HUES64 (cell line): ENCODE measurements around the gene INHBE.

Experiments
- H3K27ac ChIP-seq: 2 replicates; pipeline ENCODE4 v1.7.0; 2013; ENCODE audit warnings: low read depth, low read length, inconsistent platforms
- H3K27me3 ChIP-seq: 2 replicates; pipeline ENCODE4 v1.6.1; 2013; ENCODE audit warnings: mild to moderate bottlenecking, low read length; ENCODE audit not compliant: insufficient read depth
- H3K36me3 ChIP-seq: 2 replicates; pipeline ENCODE4 v1.6.1; 2013; ENCODE audit warnings: mild to moderate bottlenecking, low read length; ENCODE audit not compliant: insufficient read depth
- H3K4me1 ChIP-seq: 2 replicates; pipeline ENCODE4 v1.6.1; 2013; ENCODE audit warnings: mild to moderate bottlenecking, low read length, moderate library complexity; ENCODE audit not compliant: insufficient read depth
- H3K4me3 ChIP-seq: 2 replicates; pipeline ENCODE4 v1.5.1; 2013; ENCODE audit warnings: mild to moderate bottlenecking, low read length, moderate library complexity
- H3K9ac ChIP-seq: 2 replicates; pipeline ENCODE4 v1.6.1; 2013; ENCODE audit warnings: mild to moderate bottlenecking, low read depth, low read length
- H3K9me3 ChIP-seq: 2 replicates; pipeline ENCODE4 v1.6.1; 2013; ENCODE audit warnings: low read depth, low read length; ENCODE audit not compliant: insufficient read depth
- WGBS: fragments of 150-250, 120-280 bp; methylation state at CpG from one replicate; pipeline ENCODE4 v1.1.7; 2013; ENCODE audit warnings: missing lambda C conversion rate; 5-methylcytosine and 5-hydroxymethylcytosine counted together

INHBE gene

GRCh38 chr12:57455374-57456144, 452 bp downstream of the INHBE start:
- 70% methylated on average over 9 of the region's 10 CpGs for WGBS
- no peaks in the 10 kb centered on the region for H3K27me3 ChIP-seq
- peaks cover 27% of the 10 kb centered on the region for H3K4me1 ChIP-seq
- peak overlapping the region; percentile 48; the same call in 1 of the 2 replicates for H3K27ac ChIP-seq
- peak overlapping the region; percentile 47 for H3K4me3 ChIP-seq
- H3K9ac ChIP-seq, result 0 out of 2 replicates have a peak overlapping the region, but pooled peaks have one; percentile 6
- H3K9me3 ChIP-seq, result no peaks in the 10 kb centered on the region
- H3K36me3 ChIP-seq, result no peaks in the 10 kb centered on the region

DNA sequence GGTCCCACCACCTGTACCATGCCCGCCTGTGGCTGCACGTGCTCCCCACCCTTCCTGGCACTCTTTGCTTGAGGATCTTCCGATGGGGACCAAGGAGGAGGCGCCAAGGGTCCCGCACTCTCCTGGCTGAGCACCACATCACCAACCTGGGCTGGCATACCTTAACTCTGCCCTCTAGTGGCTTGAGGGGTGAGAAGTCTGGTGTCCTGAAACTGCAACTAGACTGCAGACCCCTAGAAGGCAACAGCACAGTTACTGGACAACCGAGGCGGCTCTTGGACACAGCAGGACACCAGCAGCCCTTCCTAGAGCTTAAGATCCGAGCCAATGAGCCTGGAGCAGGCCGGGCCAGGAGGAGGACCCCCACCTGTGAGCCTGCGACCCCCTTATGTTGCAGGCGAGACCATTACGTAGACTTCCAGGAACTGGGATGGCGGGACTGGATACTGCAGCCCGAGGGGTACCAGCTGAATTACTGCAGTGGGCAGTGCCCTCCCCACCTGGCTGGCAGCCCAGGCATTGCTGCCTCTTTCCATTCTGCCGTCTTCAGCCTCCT, 1.1 kb downstream of the INHBE start:
- H3K4me1 ChIP-seq, result peaks cover 27% of the 10 kb centered on the region
- peak overlapping the region; percentile 47 for H3K4me3 ChIP-seq
- H3K9me3 ChIP-seq, result no peaks in the 10 kb centered on the region
- H3K27ac ChIP-seq, result no peak overlapping the region
- WGBS, result 56% methylated on average over 15 of the region's 15 CpGs
- H3K9ac ChIP-seq, result 0 out of 2 replicates have a peak overlapping the region, but pooled peaks have one; percentile 6
- no peaks in the 10 kb centered on the region for H3K36me3 ChIP-seq
- H3K27me3 ChIP-seq, result no peaks in the 10 kb centered on the region

- Histone ChIP-seq H3K9ac (no peak overlapping the region), H3K27ac (no peak overlapping the region), H3K4me1 (peaks cover 27% of the 10 kb centered on the region), H3K36me3 (no peaks in the 10 kb centered on the region), H3K27me3 (no peaks in the 10 kb centered on the region), H3K9me3 (no peaks in the 10 kb centered on the region), H3K4me3 (peak overlapping the region; percentile 17; the same call in 1 of the 2 replicates)
- WGBS, result 94% methylated on average over 6 of the region's 6 CpGs
Observed at GRCh38 chr12:57456737-57457490, 1.8 kb downstream of the INHBE start.

GRCh38 chr12:57458665-57459054, 3.6 kb downstream of the INHBE start:
- 29% methylated on average over 3 of the region's 3 CpGs for WGBS
- Histone ChIP-seq H3K4me3 (peak overlapping the region; percentile 64), H3K27me3 (no peaks in the 10 kb centered on the region), H3K36me3 (no peaks in the 10 kb centered on the region), H3K9ac (0 out of 2 replicates have a peak overlapping the region, but pooled peaks have one; percentile 18), H3K27ac (peak overlapping the region; percentile 85), H3K9me3 (no peaks in the 10 kb centered on the region), H3K4me1 (peaks cover 20% of the 10 kb centered on the region)

GRCh38 chr12:57459055-57459749, 4.1 kb downstream of the INHBE start:
- under 1% methylated on average over 24 of the region's 24 CpGs for WGBS
- H3K9me3 ChIP-seq, result no peaks in the 10 kb centered on the region
- H3K36me3 ChIP-seq, result no peaks in the 10 kb centered on the region
- peak overlapping the region; percentile 85; the same call in 1 of the 2 replicates for H3K27ac ChIP-seq
- peaks cover 20% of the 10 kb centered on the region for H3K4me1 ChIP-seq
- H3K27me3 ChIP-seq, result no peaks in the 10 kb centered on the region
- H3K9ac ChIP-seq, result peak overlapping the region; percentile 55
- peak overlapping the region; percentile 64 for H3K4me3 ChIP-seq

GRCh38 chr12:57459750-57460467, 4.8 kb downstream of the INHBE start, which contains the start of gene GLI1:
Gene GLI1 (plus strand): TSS chr12:57459785. CDS start chr12:57463692, 3,907 bp downstream.
- peak within 1 kb of the TSS; percentile 67 for H3K4me3 ChIP-seq
- H3K27me3 ChIP-seq, result no peaks in the 10 kb centered on the region
- H3K36me3 ChIP-seq, result no peaks in the 10 kb centered on the region
- H3K9ac ChIP-seq, result peak within 1 kb of the TSS; percentile 55
- peak within 1 kb of the TSS; percentile 90 for H3K27ac ChIP-seq
- H3K4me1 ChIP-seq, result peaks cover 14% of the 10 kb centered on the region
- WGBS, result 0% methylated on average over 23 of the region's 36 CpGs
- H3K9me3 ChIP-seq, result no peaks in the 10 kb centered on the region

- Histone ChIP-seq H3K9me3 (no peaks in the 10 kb centered on the region), H3K9ac (peak overlapping the region; percentile 12; the same call in 1 of the 2 replicates), H3K36me3 (no peaks in the 10 kb centered on the region), H3K27ac (peak overlapping the region; percentile 90; the same call in 1 of the 2 replicates), H3K27me3 (no peaks in the 10 kb centered on the region), H3K4me3 (peak overlapping the region; percentile 67), H3K4me1 (peaks cover 10% of the 10 kb centered on the region)
- under 1% methylated on average over 6 of the region's 6 CpGs for WGBS
Observed at GRCh38 chr12:57460468-57460784, 5.3 kb downstream of the INHBE start.

GRCh38 chr12:57460841-57461275, 5.8 kb downstream of the INHBE start:
- H3K36me3 ChIP-seq, result no peaks in the 10 kb centered on the region; the same call in 1 of the 2 replicates
- H3K4me3 ChIP-seq, result peak overlapping the region; percentile 67
- H3K4me1 ChIP-seq, result peaks cover 5% of the 10 kb centered on the region
- peak overlapping the region; percentile 69 for H3K9ac ChIP-seq
- WGBS, result 1% methylated on average over 17 of the region's 19 CpGs
- no peaks in the 10 kb centered on the region for H3K27me3 ChIP-seq
- no peaks in the 10 kb centered on the region for H3K9me3 ChIP-seq
- H3K27ac ChIP-seq, result peak overlapping the region; percentile 90; the same call in 1 of the 2 replicates

- H3K4me1 ChIP-seq, result peaks cover 4% of the 10 kb centered on the region; the same call in 1 of the 2 replicates
- H3K4me3 ChIP-seq, result peak overlapping the region; percentile 73
- H3K36me3 ChIP-seq, result no peaks in the 10 kb centered on the region; the same call in 1 of the 2 replicates
- no peaks in the 10 kb centered on the region for H3K27me3 ChIP-seq
- peak overlapping the region; percentile 90 for H3K27ac ChIP-seq
- 1% methylated on average over 27 of the region's 32 CpGs for WGBS
- no peaks in the 10 kb centered on the region for H3K9me3 ChIP-seq
- H3K9ac ChIP-seq, result peak overlapping the region; percentile 79
Observed at GRCh38 chr12:57461276-57461916, 6.3 kb downstream of the INHBE start.

GRCh38 chr12:57461917-57462250, 6.8 kb downstream of the INHBE start:
- no peaks in the 10 kb centered on the region; the same call in 1 of the 2 replicates for H3K36me3 ChIP-seq
- H3K4me1 ChIP-seq, result peaks cover 4% of the 10 kb centered on the region; the same call in 1 of the 2 replicates
- WGBS, result 2% methylated on average over 6 of the region's 9 CpGs
- no peaks in the 10 kb centered on the region for H3K27me3 ChIP-seq
- no peaks in the 10 kb centered on the region for H3K9me3 ChIP-seq
- peak overlapping the region; percentile 73 for H3K4me3 ChIP-seq
- peak overlapping the region; percentile 90 for H3K27ac ChIP-seq
- H3K9ac ChIP-seq, result peak overlapping the region; percentile 79
